T47D (cell line): ENCODE results near the gene TNS2.
"Not testable (repeated sequence)": the region's sequence is repeated elsewhere in the genome, so short reads cannot be mapped to it uniquely, and the experiment has no call there.

Source experiments
- DNase-seq, 2 experiments: peaks; one replicate each; pipeline versions ENCODE4 v3.0.0 to v3.0.0-alpha.2; 2011 to 2012; ENCODE audit warnings: low read depth in 1 of 2, low spot score in 1 of 2
- JUND ChIP-seq: IDR thresholded peaks from 2 replicates; pipeline ENCODE4 v1.6.1; 2012; ENCODE audit warnings: low read depth
- in situ Hi-C: cut with HindIII; loops from 2 replicates; pipeline ENCODE4 v1.10.0; 2016; ENCODE audit warnings: low sequenced_read_pairs, low pct_unique_long_range_greater_than_20kb

The TNS2 gene

GRCh38 chr12:53049571-53050318, at the start of gene TNS2:
Gene TNS2, plus strand, starts transcription at chr12:53050065. Its CDS starts 121 bp downstream, at chr12:53050186.
- TF ChIP-seq JUND, result no peak
- in situ Hi-C loops, result no loop called here
- DNase-seq, result peak in 1 of 2 experiments; percentile 74

- peak in 1 of 2 experiments; percentile 48 for DNase-seq
- TF ChIP-seq JUND, result no peak
- in situ Hi-C loops, result no loop called here
Measured at GRCh38 chr12:53004178-53004577, 45.7 kb upstream of the TNS2 start.

GRCh38 chr12:53004582-53004981, 45.3 kb upstream of the TNS2 start:
- no peak for DNase-seq
- in situ Hi-C loops, result no loop called here
- no peak for TF ChIP-seq JUND

- in situ Hi-C loops, result no loop called here
- no peak for TF ChIP-seq JUND
- DNase-seq, result no peak
Measured at GRCh38 chr12:53005215-53005985, 44.5 kb upstream of the TNS2 start.

GRCh38 chr12:53005986-53006809, 43.7 kb upstream of the TNS2 start, which contains the start of gene EIF4B:
Gene EIF4B, plus strand, starts transcription at chr12:53006456. Its CDS starts 28 bp downstream, at chr12:53006484.
- in situ Hi-C loops, result no loop called here
- DNase-seq, result peak; percentile 95 to 100

GRCh38 chr12:53006810-53007309, 43.0 kb upstream of the TNS2 start:
- in situ Hi-C loops, result no loop called here
- TF ChIP-seq JUND, result no peak
- DNase-seq, result peak; percentile 66 to 86

More at GRCh38 chr12:53005986-53006809, 43.7 kb upstream of the TNS2 start, which contains the start of gene EIF4B:
- TF ChIP-seq JUND, result no peak

- DNase-seq, result no peak
- in situ Hi-C loops, result no loop called here
- TF ChIP-seq JUND, result no peak
Measured at GRCh38 chr12:53007343-53007742, 42.5 kb upstream of the TNS2 start.

- DNase-seq, in situ Hi-C loops: not testable (repeated sequence)
Measured at GRCh38 chr12:53008760-53009159, 41.1 kb upstream of the TNS2 start.

- no peak for DNase-seq
- no peak for TF ChIP-seq JUND
- in situ Hi-C loops, result no loop called here
Measured at GRCh38 chr12:53010955-53011354, 38.9 kb upstream of the TNS2 start.

- in situ Hi-C loops, result no loop called here
- DNase-seq, result no peak
- TF ChIP-seq JUND, result no peak
Measured at GRCh38 chr12:53011889-53012288, 38.0 kb upstream of the TNS2 start.

- no peak for TF ChIP-seq JUND
- in situ Hi-C loops, result no loop called here
- DNase-seq, result no peak
Measured at GRCh38 chr12:53012928-53013327, 36.9 kb upstream of the TNS2 start.

- DNase-seq, result no peak
- in situ Hi-C loops, result no loop called here
- TF ChIP-seq JUND, result no peak
Measured at GRCh38 chr12:53014709-53015108, 35.2 kb upstream of the TNS2 start.
